Gastrocnemius medialis (tissue), 4 donors: ENCODE measurements around the gene ATP1A3. TPM values are rescaled to one million over a fixed set of nuclear protein-coding genes. Genes with fewer than 3 reads are reported as not detected.
"Not testable (repeated sequence)": the region's sequence is repeated elsewhere in the genome, so short reads cannot be mapped to it uniquely, and the experiment has no call there.

ENCODE experiments used
- ATAC-seq, 2 donors: fragments of 150-250 bp; one replicate each; pipeline ENCODE4 v1.9.1; 2016
- DNase-seq, 2 donors: peaks; one replicate each; pipeline ENCODE4 v3.0.0-alpha.2; 2019
- H3K27ac ChIP-seq, 4 donors: fragments of 200-600 bp; sonication (generic); 1 replicate in 1 of 4; 2 replicates in 3 of 4; pipeline ENCODE4 v1.5.1; 2016 to 2018; ENCODE audit warnings: mild to moderate bottlenecking in 2 of 4, moderate library complexity in 1 of 4
- H3K27me3 ChIP-seq, 3 donors: fragments of 200-600 bp; sonication (generic) in 2 of 3; 1 replicate in 1 of 3; 2 replicates in 2 of 3; pipeline versions ENCODE4 v1.5.1 to v1.6.0; 2016 to 2019; ENCODE audit warnings: mild to moderate bottlenecking in 1 of 3, moderate library complexity in 1 of 3
- H3K36me3 ChIP-seq, 2 donors: fragments of 200-600 bp; sonication (generic) in 1 of 2; one replicate each; pipeline ENCODE4 v1.5.1; 2017 to 2018
- H3K4me1 ChIP-seq, 2 donors: fragments of 200-600 bp; sonication (generic) in 1 of 2; one replicate each; pipeline ENCODE4 v1.5.1; 2016 to 2017; ENCODE audit warnings: mild to moderate bottlenecking in 2 of 2
- H3K4me3 ChIP-seq, 4 donors: fragments of 200-600 bp; sonication (generic) in 3 of 4; 1 replicate in 1 of 4; 2 replicates in 3 of 4; pipeline ENCODE4 v1.5.1; 2016 to 2019; ENCODE audit warnings: mild to moderate bottlenecking in 2 of 4
- H3K9me3 ChIP-seq, 3 donors: fragments of 200-600 bp; sonication (generic) in 2 of 3; 1 replicate in 1 of 3; 2 replicates in 2 of 3; pipeline ENCODE4 v1.5.1; 2016 to 2019
- CTCF ChIP-seq, 5 experiments: fragments of 450-650 bp in 3 of 5; fragments of 200-600 bp in 2 of 5; sonication (generic) in 2 of 5; IDR thresholded peaks in 4 of 5; conservative IDR thresholded peaks in 1 of 5; 1 replicate in 4 of 5; 2 replicates in 1 of 5; pipeline ENCODE4 v1.5.1; 2016 to 2019; ENCODE audit warnings: antibody characterized with exemption in 5 of 5, mild to moderate bottlenecking in 3 of 5, moderate library complexity in 3 of 5
- POLR2A ChIP-seq, 2 donors: fragments of 450-650 bp; IDR thresholded peaks; one replicate each; pipeline ENCODE4 v1.6.1; 2017; ENCODE audit warnings: antibody characterized with exemption in 2 of 2, mild to moderate bottlenecking in 2 of 2, moderate library complexity in 2 of 2
- in situ Hi-C, 4 donors: fragments of 200-750 bp; cut with MboI; loops; one replicate each; pipeline versions ENCODE4 v1.15.0 to v1.8.0; 2017; ENCODE audit warnings: low sequenced_read_pairs in 4 of 4
- intact Hi-C: fragments of 100-400 bp; cut with DNase I; formaldehyde crosslinking; loops from one replicate; pipeline ENCODE4 v1.15.1; 2023; ENCODE audit warnings: low total_unique reads
- total RNA-seq, 4 donors: library from RNA; depleted of rRNA; stranded (reverse); fragments of >200 nt; gene quantifications; one replicate each; pipeline versions ENCODE4 v1.1.0 to v1.2.3, GENCODE V29; 2016

The ATP1A3 gene
- not detected for total RNA-seq

GRCh38 chr19:41993612-41994483, at the start of gene ATP1A3:
Gene ATP1A3, minus strand, starts transcription at chr19:41994230. Its CDS starts 154 bp downstream, at chr19:41994076.
- Histone ChIP-seq H3K36me3 (no peaks in the 10 kb centered on the region), H3K27me3 (peaks cover 40 to 65% (median 60%) of the 10 kb centered on the region in 3 donors), H3K9me3 (no peaks in the 10 kb centered on the region), H3K4me3 (peak within 1 kb of the TSS; percentile 37 to 49 (median 44)), H3K4me1 (peaks cover 0 to 8% of the 10 kb centered on the region in 2 donors), H3K27ac (no peak within 1 kb of the TSS)
- intact Hi-C loops, result no loop called here
- in situ Hi-C loops, result no loop called here
- peak in 1 of 2 donors; percentile 70 for ATAC-seq
- no peak for DNase-seq
- TF ChIP-seq CTCF (IDR thresholded peaks at IDR 0.05 in 4 of 5, conservative IDR thresholded peaks at IDR 0.05 in 1 of 5), result no peak
- no peak for TF ChIP-seq POLR2A (IDR thresholded peaks at IDR 0.05)

DNA sequence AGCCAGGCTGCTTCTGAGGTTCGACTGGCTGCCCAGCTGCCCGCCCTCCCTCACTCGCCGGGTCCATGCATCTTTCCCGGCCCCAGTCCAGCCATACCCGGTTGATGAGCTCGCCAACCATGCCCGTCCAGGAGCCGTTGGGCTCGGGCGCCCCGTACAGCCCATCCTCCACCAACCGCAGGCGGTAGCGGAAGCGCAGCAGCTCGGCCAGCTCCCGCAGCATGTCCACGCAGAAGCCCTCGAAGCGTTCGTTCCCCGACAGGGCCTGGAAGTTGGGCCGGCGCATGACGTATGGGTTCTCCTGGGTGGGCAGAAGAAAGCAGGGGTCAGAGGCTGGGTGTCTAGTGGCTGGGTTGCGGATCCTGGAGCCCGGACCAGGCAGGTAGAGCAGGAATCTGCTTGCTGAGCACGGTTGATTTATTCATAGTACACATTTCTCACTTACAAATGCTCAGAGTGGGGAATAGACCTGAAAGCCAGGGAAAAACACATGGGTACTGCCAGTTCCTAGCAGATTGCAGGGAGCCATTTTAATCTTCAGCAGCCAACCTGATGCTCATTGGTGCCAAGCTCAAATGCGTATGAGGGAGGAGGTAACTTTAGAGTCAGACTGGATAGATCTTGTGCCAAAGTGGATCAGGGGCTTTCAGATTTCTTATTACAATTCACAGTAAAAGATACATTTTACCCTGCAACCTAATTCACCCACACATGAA, 48.6 kb upstream of the ATP1A3 start:
- ATAC-seq (no peak), DNase-seq (no peak)
- H3K4me3 ChIP-seq, result no peak overlapping the region
- no peaks in the 10 kb centered on the region for H3K36me3 ChIP-seq
- TF ChIP-seq POLR2A (IDR thresholded peaks at IDR 0.05) (no peak), CTCF (IDR thresholded peaks at IDR 0.05 in 4 of 5, conservative IDR thresholded peaks at IDR 0.05 in 1 of 5) (no peak)
- H3K27me3 ChIP-seq, result no peaks in the 10 kb centered on the region
- intact Hi-C loops (no loop called here), in situ Hi-C loops (no loop called here)
- peaks cover 10 to 12% of the 10 kb centered on the region in 2 donors for H3K4me1 ChIP-seq
- no peaks in the 10 kb centered on the region for H3K9me3 ChIP-seq
- no peak overlapping the region for H3K27ac ChIP-seq

- DNase-seq, in situ Hi-C loops, H3K9me3 ChIP-seq, intact Hi-C loops, H3K27ac ChIP-seq, ATAC-seq, H3K4me3 ChIP-seq, H3K36me3 ChIP-seq, H3K27me3 ChIP-seq: not testable (repeated sequence)
- peaks cover 10 to 12% of the 10 kb centered on the region in 2 donors for H3K4me1 ChIP-seq
Measured at GRCh38 chr19:42040491-42040890, 46.5 kb upstream of the ATP1A3 start.

GRCh38 chr19:42040031-42040430, 46.0 kb upstream of the ATP1A3 start:
- TF ChIP-seq CTCF (IDR thresholded peaks at IDR 0.05 in 4 of 5, conservative IDR thresholded peaks at IDR 0.05 in 1 of 5), result no peak
- TF ChIP-seq POLR2A (IDR thresholded peaks at IDR 0.05), result no peak
- intact Hi-C loops (no loop called here), in situ Hi-C loops (no loop called here)
- no peak for DNase-seq
- no peaks in the 10 kb centered on the region for H3K9me3 ChIP-seq
- no peak overlapping the region for H3K4me3 ChIP-seq
- no peak for ATAC-seq
- no peaks in the 10 kb centered on the region for H3K27me3 ChIP-seq
- H3K27ac ChIP-seq, result no peak overlapping the region
- no peaks in the 10 kb centered on the region for H3K36me3 ChIP-seq
- H3K4me1 ChIP-seq, result peaks cover 10 to 12% of the 10 kb centered on the region in 2 donors

GRCh38 chr19:42038666-42039065, 44.6 kb upstream of the ATP1A3 start:
- in situ Hi-C loops, result no loop called here
- no peak overlapping the region for H3K4me3 ChIP-seq

More at GRCh38 chr19:42038666-42039065, 44.6 kb upstream of the ATP1A3 start:
- Histone ChIP-seq H3K27ac (peak overlapping the region; percentile 67 to 75 (median 70)), H3K9me3 (no peaks in the 10 kb centered on the region), H3K4me1 (peaks cover 10 to 12% of the 10 kb centered on the region in 2 donors), H3K27me3 (no peaks in the 10 kb centered on the region), H3K36me3 (no peaks in the 10 kb centered on the region)
- ATAC-seq (peak; percentile 92 to 95), DNase-seq (peak; percentile 26 to 82)
- intact Hi-C loops, result loop anchor here (1.0 kb wide), 1 partner anchor 38 kb away; the partner anchor contains the start of gene ZNF574
- TF ChIP-seq POLR2A (IDR thresholded peaks at IDR 0.05) (peak in 1 of 2 donors; percentile 15), CTCF (IDR thresholded peaks at IDR 0.05 in 4 of 5, conservative IDR thresholded peaks at IDR 0.05 in 1 of 5) (no peak)
